IPS DF 4.7 (cell line): ENCODE data around the gene TNPO2.
"Not testable (repeated sequence)": the region's sequence is repeated elsewhere in the genome, so short reads cannot be mapped to it uniquely, and the experiment has no call there.

Experiments used
- DNase-seq: peaks from one replicate; pipeline ENCODE4 v3.0.0-alpha.2; 2013; ENCODE audit warnings: low spot score; ENCODE audit errors: extremely low read depth

Gene TNPO2

DNA sequence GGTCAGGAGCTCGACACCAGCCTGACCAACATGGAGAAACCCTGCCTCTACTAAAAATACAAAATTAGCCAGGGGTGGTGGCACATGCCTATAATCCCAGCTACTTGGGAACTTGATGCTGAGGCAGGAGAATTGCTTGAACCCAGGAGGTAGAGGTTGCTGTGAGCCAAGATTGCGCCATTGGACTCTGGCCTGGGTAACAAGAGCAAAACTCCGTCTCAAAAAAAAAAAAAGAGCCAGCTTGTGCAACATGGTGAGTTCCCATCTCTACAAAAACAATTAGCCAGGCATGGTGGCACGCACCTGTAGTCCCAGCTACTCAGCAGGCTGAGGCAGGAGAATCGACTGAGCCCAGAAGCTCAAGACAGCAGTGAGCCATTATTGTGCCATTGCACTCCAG, 45.7 kb downstream of the TNPO2 start:
- not testable (repeated sequence) for DNase-seq

DNA sequence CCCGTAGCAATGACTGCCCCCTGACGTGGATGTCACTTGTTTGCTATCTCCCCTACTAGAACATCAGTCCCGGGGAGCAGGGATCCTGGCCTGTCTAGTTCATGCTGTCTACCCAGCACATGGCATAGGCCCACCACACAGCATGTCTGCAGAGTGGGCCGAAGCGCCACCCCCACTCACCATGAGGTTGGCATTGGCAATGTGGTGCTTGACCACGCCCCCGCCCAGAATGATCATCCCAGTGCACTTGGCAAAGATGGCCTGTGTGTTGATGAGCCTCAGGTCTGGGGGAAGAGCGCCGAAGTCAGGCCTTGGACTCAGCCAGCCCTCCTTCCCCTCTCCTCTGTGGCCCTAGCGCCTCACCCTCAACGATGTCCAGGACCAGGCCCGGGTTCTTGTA, 46.8 kb downstream of the TNPO2 start:
- DNase-seq, result no peak

DNA sequence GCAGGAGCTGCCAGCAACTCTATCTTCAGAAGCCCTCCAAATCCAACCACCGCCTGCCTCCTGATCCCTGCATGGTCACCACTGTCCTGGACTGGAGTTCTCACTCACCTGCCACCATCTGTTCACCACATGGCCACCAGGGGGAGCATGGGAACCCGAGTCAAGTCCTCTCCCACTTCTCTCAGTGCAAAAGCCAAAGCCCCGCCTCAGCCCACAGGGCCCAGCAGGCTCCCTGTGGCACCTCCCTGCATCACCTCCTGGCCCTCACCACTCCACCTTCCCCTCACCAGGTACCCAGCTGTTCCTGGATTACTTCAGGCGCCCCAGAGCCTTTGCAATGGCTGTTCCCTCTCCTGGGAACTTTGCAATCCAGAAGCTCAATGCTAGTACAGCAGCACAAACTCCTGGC, 47.3 kb downstream of the TNPO2 start:
- DNase-seq, result no peak

GRCh38 chr19:12675940-12676339, 47.8 kb downstream of the TNPO2 start:
- no peak for DNase-seq

DNA sequence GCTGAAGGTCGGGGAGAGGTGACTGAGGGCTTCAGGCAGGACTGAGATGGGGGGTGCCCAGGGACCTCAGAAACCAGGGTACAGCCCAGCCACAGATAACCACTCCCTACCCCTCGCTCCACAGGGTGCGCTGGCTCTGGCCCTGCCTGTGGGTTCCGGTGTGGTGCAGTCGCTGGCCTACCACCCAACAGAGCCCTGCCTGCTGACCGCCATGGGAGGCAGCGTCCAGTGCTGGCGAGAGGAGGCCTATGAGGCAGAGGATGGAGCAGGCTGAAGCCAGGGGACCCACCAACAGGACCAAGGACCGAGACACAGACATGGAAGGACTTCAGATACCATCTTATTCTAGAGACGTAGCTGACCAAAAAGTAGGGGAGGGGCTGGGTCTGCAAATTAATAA, 48.3 kb downstream of the TNPO2 start:
- DNase-seq, result no peak

- no peak for DNase-seq
These were observed 51.0 kb downstream of the TNPO2 start for GRCh38 chr19:12672744-12673143.

DNA sequence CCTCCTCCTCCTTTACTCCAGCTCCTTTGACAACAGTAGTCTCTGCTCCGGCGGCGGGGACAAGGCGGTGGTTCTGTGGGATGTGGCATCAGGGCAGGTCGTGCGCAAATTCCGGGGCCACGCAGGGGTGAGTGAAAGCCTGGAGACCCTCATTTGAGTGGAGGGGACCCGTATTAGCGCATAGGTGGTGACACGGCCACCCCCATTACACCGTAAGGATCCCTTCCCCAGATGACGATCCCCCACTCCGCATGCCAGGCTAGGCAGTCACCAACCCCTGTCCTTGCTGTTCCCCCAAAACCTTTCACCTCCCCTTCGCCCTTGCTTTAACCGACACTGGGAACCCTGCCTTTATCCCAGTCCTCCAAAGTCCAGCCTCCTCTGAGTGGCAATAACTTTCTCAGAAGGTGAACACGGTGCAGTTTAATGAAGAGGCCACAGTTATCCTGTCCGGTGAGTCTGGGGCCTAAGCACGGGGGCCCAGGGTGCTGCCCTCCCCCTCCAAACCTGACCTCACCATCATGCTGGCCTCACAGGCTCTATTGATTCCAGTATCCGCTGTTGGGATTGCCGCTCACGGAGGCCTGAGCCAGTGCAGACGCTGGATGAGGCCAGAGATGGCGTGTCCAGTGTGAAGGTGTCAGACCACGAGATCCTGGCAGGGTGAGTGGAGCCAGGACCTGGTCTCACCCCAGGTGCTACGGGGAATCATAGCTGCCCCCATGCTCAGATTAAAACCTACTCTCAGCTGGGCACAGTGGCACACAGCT, 53.4 kb downstream of the TNPO2 start:
- no peak for DNase-seq

- no peak for DNase-seq
These were observed 54.2 kb downstream of the TNPO2 start for GRCh38 chr19:12669270-12670158.

GRCh38 chr19:12668932-12669269, 54.8 kb downstream of the TNPO2 start:
- DNase-seq, result no peak

DNA sequence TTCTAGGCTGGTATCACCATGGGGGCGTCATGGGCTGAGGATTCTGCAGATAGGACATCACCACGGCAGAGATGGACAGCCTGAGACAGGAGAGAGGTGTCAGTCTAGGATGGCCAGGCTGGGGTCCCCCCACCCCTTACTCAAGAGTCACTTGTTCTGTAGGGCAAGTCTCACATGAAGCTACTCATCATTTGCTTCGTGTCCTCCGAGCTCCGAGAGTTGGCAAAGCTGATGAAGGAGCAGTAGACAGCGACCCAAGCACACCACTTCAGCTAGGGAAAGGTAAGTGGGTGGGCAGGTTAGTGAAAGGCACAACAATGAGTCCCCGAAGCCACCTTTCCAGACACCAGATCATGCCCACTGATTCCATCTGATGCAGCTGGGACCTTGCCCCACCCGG, 55.4 kb downstream of the TNPO2 start:
- DNase-seq, result no peak

- no peak for DNase-seq
These were observed 55.9 kb downstream of the TNPO2 start for GRCh38 chr19:12667731-12668302.

GRCh38 chr19:12666265-12667048, 57.3 kb downstream of the TNPO2 start, which contains the start of the genes MAN2B1 and WDR83:
MAN2B1 (minus strand) TSS chr19:12666742; CDS start chr19:12666701, 41 bp downstream.
WDR83 (plus strand) TSS chr19:12666807; CDS start chr19:12669791, 2,984 bp downstream.
- DNase-seq, result no peak

DNA sequence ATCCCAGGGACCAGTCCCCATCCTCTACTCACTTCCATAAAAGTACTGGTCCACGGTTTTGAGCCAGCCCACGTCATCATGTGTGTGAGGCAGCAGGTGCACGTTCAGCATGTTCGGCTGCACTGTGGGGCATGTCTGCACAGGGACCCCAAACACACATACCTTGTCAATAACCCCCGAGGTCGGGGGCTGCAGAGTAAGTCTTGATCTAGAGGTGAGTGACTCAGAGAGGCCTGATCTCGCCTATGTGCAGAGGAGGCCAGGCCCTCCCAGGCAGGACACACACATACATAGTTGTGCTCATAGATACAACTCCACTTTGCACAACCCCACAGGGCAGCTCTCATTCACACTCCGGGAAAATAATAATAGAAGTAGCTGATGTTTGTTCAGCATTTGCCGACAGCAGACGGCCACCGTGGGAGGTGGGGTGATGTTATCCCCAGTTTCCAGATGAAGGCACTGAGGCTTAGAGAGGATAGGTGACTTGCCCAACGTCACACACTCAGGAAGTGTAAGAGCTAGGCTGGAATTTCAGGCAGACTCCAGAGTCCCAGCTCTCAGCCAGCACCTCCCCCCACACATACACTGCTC, 58.0 kb downstream of the TNPO2 start:
- no peak for DNase-seq

DNA sequence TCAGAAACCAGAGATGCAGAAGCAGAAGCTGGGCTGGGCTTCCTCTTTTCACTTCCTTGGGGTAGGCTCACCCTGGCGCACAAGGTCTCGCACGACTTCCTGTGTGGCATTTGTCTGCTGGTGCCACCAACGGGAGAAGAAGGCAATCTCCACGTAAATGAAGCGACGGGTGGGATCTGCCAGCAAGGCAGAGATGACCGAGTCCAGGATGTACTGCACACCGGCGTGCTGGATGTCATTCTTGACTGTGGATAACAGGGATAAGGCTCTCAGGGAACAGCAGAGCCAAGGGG, 58.5 kb downstream of the TNPO2 start:
- no peak for DNase-seq

GRCh38 chr19:12664406-12665280, 59.1 kb downstream of the TNPO2 start:
- peak; percentile 83 for DNase-seq

DNA sequence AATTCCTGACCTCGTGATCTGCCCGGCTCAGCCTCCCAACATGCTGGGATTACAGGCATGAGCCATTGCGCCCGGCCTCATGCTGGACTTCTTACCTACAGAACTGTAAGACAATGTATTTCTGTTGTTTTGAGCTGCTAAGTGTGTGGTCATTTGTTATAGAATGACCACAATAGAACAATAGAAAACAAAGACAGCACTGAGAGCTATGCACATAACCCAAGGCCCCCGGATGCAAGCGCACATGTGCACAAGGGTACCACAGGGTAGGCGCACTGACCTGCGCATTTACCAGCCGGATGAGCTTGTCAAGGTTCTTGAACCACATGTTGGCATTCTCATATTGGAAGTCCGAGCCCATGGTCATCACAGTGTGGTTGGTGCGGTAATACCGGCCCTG, 62.8 kb downstream of the TNPO2 start:
- DNase-seq, result no peak

- no peak for DNase-seq
These were observed 65.8 kb downstream of the TNPO2 start for GRCh38 chr19:12657966-12658365.

- no peak for DNase-seq
These were observed 66.7 kb downstream of the TNPO2 start for GRCh38 chr19:12656899-12657571.

DNA sequence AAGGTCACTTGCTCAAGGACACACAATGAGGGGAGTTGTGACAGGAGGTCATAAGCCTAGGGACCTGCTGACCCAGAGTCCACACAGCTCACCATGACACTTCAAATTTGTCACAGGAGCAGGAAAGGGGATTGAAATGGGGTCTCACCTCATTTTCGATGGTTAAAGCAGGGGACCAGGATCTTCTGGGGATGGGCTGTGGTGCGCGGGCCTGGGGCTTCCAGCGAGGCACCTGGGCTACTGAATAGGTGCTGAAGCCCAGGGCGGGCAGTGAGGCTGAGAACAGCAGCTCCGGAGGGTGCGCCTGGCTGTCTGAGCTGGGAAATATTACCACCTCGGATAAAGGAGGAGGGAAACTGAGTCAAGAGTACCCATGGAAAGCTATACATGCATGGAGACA, 68.2 kb downstream of the TNPO2 start:
- DNase-seq, result no peak

DNA sequence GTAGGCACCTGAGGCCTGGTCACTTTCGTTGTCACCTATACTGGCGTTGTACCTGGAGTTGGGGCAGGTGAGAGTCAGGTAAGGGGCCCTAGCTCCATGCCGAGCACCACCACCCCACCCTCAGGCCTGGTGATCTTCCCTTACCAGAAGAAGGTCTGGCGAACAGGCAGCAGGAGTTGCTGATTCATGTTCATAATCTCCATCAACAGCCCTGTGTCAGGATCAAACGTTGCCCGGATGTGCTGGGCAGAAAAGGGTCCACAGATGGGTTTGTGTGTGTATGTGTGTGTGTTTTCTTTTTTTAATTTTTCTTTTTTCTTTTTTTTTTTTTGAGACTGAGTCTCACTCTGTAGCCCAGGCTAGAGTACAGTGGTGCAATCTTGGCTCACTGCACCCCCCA, 71.5 kb downstream of the TNPO2 start:
- DNase-seq, result no peak
